Activated CD4-positive, alpha-beta T cell treated with anti-CD3 and anti-CD28 coated beads for 1 hour (primary cell): Measurements from ENCODE around the gene SLC1A6.
"Not testable (repeated sequence)": the region's sequence is repeated elsewhere in the genome, so short reads cannot be mapped to it uniquely, and the experiment has no call there.

Experiments
- DNase-seq: peaks from one replicate; pipeline ENCODE4 v3.0.0-alpha.2; 2020

SLC1A6 gene

GRCh38 chr19:14979476-14980255, at the start of gene SLC1A6:
Gene SLC1A6, minus strand, starts transcription at chr19:14979864. Its CDS starts 6,954 bp downstream, at chr19:14972910.
- no peak for DNase-seq

DNA sequence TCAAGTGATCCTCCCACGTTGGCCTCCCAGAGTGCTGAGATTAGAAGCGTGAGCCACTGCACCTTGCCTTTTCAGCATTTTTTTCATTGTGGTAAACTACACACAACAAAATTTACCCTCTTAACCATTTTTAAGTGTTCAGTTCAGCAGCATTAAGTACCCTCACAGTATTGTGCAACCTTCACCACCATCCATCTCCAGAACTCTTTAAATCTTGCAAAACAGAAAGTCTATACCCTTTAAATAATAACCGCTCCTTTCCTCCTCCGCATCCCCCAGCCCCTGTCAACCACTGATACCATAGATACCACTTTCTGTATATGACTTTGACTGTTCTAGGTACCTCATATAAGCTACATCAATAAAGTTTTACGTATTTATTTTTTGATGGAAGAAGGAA, 48.8 kb upstream of the SLC1A6 start:
- no peak for DNase-seq

DNA sequence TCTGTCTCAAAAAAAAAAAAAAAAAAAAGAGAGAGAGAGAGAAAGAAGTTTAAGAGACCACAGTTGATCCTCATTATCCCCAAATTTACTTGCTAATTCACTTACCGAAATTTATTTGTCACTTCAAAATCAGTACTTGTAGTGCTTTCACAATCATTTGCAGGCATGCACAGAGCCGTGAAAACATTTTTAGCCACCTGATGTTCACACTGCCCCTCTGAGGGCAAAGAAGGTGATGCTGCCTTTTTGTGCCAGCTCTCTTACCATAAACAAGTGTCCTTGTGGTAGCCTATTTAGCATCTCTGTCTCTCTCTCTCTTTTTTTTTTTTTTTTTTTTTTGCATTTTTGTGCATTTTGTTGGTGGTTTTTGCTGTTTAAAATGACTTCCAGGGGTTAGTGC, 45.6 kb upstream of the SLC1A6 start:
- no peak for DNase-seq

DNA sequence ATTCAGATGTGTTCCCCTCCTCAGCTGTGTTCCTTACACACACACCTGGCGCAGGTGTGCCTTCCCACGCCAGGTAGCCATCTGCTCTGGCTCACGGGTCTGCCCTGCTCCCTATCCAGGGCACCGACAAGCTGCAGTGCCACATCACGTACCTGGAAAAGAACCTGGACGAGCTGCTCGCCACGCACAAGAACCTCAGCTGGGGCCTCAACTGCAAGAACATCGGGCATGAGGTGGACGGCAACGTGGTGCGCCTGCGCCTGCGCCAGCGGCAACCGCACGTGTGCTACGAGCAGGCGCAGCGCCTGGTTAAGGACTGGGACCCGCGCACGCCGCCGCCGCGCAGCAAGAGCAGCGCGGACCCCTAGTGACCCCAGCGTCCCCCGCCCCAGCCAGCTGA, 43.1 kb upstream of the SLC1A6 start:
- no peak for DNase-seq

- no peak for DNase-seq
These were observed 41.8 kb upstream of the SLC1A6 start for GRCh38 chr19:15021286-15022007.

- not testable (repeated sequence) for DNase-seq
These were observed 39.2 kb upstream of the SLC1A6 start for GRCh38 chr19:15018836-15019235.

DNA sequence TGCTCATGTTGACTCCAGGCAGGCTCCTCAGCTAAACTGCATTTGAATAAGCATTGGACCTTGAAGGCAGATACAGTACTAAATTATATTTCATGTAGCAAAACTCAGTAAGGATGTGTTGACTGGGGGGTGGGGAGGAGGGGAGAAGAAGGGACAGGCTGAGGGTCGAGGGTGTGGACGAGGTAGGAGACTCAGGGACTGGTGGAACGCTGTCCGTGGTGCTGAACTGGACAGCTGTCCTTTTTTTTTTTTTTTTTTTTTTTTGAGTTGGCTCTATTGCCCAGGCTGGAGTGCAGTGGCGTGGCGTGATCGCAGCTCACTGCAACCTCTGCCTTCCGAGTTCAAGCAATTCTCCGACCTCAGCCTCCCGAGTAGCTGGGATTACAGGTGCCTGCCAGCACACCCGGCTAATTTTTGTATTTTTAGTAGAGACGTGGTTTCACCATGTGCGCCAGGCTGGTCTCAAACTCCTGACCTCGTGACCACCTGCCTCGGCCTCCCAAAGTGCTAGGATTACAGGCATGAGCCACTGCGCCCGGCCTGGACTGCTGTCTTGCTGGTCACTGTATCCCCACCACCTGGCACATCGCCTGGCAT, 36.4 kb upstream of the SLC1A6 start:
- DNase-seq: no peak

DNA sequence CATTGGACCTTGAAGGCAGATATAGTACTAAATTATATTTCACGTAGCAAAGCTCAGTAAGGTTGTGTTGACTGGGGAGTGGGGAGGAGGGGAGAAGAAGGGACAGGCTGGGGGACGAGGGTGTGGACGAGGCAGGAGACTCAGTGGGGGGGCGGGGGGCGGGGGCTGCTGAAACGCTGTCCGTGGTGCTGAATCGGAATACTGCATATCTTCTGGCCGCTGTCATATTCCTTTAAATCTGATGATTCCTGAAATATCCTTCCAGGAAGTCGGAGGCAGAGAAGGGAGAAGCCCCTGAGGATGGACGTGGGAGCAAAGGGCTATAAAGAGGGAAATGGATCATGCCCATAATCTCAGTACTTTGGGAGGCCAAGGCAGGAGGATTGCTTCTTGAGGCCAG, 34.9 kb upstream of the SLC1A6 start:
- DNase-seq: no peak

GRCh38 chr19:15010501-15011300, 31.0 kb upstream of the SLC1A6 start:
- no peak for DNase-seq

- no peak for DNase-seq
These were observed 28.6 kb upstream of the SLC1A6 start for GRCh38 chr19:15008308-15008707.

- no peak for DNase-seq
These were observed 18.3 kb upstream of the SLC1A6 start for GRCh38 chr19:14997981-14998380.

GRCh38 chr19:14992780-14993179, 13.1 kb upstream of the SLC1A6 start:
- DNase-seq: no peak

DNA sequence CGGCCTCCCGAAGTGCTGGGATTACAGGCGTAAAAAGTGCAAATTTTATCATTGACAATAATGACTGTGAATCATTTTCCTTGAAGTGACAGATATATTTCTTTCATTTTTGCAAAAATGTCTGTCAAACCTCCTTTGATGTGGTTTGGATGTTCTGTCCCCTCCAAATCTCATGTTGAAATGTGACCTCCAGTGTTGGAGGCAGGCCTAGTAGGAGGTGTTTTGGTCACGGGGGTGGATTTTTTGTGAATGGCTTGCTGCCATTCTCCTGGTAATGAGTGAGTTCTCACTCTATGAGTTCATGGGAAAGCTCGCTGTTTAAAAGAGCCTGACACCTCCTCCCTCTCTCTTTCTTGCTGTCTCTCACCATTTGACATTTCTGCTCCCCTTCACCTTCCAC, 5.5 kb upstream of the SLC1A6 start:
- no peak for DNase-seq

DNA sequence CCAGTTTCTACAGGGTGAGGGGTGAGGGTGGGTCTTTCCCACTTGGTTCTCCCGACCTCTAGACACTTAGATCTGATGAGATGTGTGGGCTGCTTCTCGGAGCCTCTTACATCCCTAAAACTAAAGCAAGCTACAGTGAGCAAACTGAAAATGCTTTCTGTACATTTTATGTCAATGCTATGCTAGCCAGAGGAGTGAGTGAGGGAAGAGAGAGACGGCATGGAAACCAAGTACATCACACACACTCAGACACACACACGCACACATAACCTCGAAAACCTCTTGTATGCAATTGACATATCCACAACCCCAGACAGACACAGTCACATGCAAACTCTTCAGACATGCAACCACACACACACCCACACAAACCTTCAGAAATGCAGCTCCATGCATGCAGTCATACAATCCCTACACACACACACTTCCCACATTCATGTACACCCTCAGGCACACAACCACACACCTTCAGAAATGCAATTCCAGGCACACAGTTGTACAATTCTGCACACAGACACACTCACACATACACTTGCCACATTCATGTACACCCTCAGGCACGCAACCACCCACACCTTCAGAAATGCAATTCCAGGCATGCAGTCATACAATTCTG, 1.4 kb downstream of the SLC1A6 start:
- DNase-seq: no peak

- DNase-seq: no peak
These were observed 2.5 kb downstream of the SLC1A6 start for GRCh38 chr19:14977128-14977527.

- no peak for DNase-seq
These were observed 5.2 kb downstream of the SLC1A6 start for GRCh38 chr19:14974488-14974887.

DNA sequence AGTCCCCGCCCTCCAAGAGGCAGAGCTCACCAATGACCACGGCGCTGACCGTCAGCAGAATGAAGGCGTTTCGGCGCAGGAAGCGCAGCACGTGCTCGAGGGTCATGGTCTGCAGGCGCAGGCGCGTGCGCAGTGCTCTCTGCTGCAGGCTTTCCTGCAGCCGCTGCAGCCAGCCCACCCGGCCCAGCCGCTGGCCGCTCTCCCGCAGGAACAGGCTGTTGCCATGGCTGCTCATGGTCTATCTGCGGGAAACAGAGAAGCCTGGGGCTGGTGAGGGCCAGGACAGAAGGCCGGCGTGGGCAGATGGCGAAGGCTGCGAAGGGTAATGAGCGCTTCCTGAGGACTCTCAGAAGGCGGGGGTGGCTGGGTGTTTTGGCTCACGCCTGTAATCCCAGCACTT, 7.0 kb downstream of the SLC1A6 start:
- DNase-seq: no peak

GRCh38 chr19:14971474-14971873, 8.2 kb downstream of the SLC1A6 start:
- no peak for DNase-seq

- no peak for DNase-seq
These were observed 11.4 kb downstream of the SLC1A6 start for GRCh38 chr19:14968247-14968646.

GRCh38 chr19:14961956-14962685, 17.5 kb downstream of the SLC1A6 start:
- no peak for DNase-seq

- no peak for DNase-seq
These were observed 20.4 kb downstream of the SLC1A6 start for GRCh38 chr19:14959263-14959662.

- no peak for DNase-seq
These were observed 22.2 kb downstream of the SLC1A6 start for GRCh38 chr19:14957464-14957863.
